H9 (cell line): ENCODE results near the gene PPP1CB. TPM values are rescaled to one million over a fixed set of nuclear protein-coding genes. Genes with fewer than 3 reads are reported as not detected.

Experiments
- DNase-seq: peaks from one replicate; pipeline ENCODE4 v3.0.0-alpha.2; 2017
- H2AFZ ChIP-seq: one replicate; pipeline ENCODE4 v1.6.1; 2013; ENCODE audit warnings: mild to moderate bottlenecking, low read length, control low read depth, moderate library complexity
- H2AK5ac ChIP-seq: 2 replicates; pipeline ENCODE4 v1.6.1; 2013; ENCODE audit warnings: low read length, control low read depth, mixed read lengths; ENCODE audit not compliant: insufficient read length
- H2BK120ac ChIP-seq: one replicate; pipeline ENCODE4 v1.6.1; 2013; ENCODE audit warnings: low read depth, mild to moderate bottlenecking, low read length, control low read depth, inconsistent platforms; ENCODE audit not compliant: poor library complexity, severe bottlenecking
- H2BK12ac ChIP-seq: 2 replicates; pipeline ENCODE4 v1.6.1; 2013; ENCODE audit warnings: low read length, control low read depth, mixed read lengths, low read depth; ENCODE audit not compliant: insufficient read length
- H2BK15ac ChIP-seq: 2 replicates; pipeline ENCODE4 v1.6.1; 2013; ENCODE audit warnings: low read depth, low read length, control low read depth
- H2BK20ac ChIP-seq: one replicate; pipeline ENCODE4 v1.6.1; 2013; ENCODE audit warnings: low read depth, mild to moderate bottlenecking, low read length, control low read depth, inconsistent platforms; ENCODE audit not compliant: poor library complexity, severe bottlenecking
- H2BK5ac ChIP-seq: 2 replicates; pipeline ENCODE4 v1.6.1; 2013; ENCODE audit warnings: low read length, control low read depth, mixed read lengths; ENCODE audit not compliant: insufficient read length
- H3K14ac ChIP-seq: 2 replicates; pipeline ENCODE4 v1.6.1; 2013; ENCODE audit warnings: low read length, control low read depth; ENCODE audit not compliant: insufficient read depth
- H3K18ac ChIP-seq: 2 replicates; pipeline ENCODE4 v1.6.1; 2013; ENCODE audit warnings: low read depth, mild to moderate bottlenecking, mixed read lengths, low read length, control low read depth; ENCODE audit not compliant: insufficient read length
- H3K23ac ChIP-seq: 2 replicates; pipeline ENCODE4 v1.6.1; 2013; ENCODE audit warnings: low read length, control low read depth, mixed read lengths, low read depth; ENCODE audit not compliant: insufficient read length
- H3K23me2 ChIP-seq: 2 replicates; pipeline ENCODE4 v1.6.1; 2013; ENCODE audit warnings: low read depth, mild to moderate bottlenecking, mixed read lengths, low read length, control low read depth; ENCODE audit not compliant: insufficient read length, poor library complexity, severe bottlenecking
- H3K27ac ChIP-seq: 2 replicates; pipeline ENCODE4 v1.5.1; 2013; ENCODE audit warnings: low read length, control low read depth, mixed read lengths, low read depth; ENCODE audit not compliant: insufficient read length
- H3K27me3 ChIP-seq: 2 replicates; pipeline ENCODE4 v1.6.1; 2013; ENCODE audit warnings: low read length, control low read depth, inconsistent platforms; ENCODE audit not compliant: insufficient read depth
- H3K4ac ChIP-seq: 2 replicates; pipeline ENCODE4 v1.6.1; 2013; ENCODE audit warnings: low read depth, mild to moderate bottlenecking, control low read depth, inconsistent platforms, low read length, moderate library complexity
- H3K4me1 ChIP-seq: 2 replicates; pipeline ENCODE4 v1.6.1; 2013; ENCODE audit warnings: low read length, control low read depth, inconsistent platforms; ENCODE audit not compliant: insufficient read depth
- H3K4me2 ChIP-seq: 2 replicates; pipeline ENCODE4 v1.6.1; 2013; ENCODE audit warnings: low read length, control low read depth, mixed read lengths; ENCODE audit not compliant: insufficient read length, insufficient read depth
- H3K56ac ChIP-seq: 2 replicates; pipeline ENCODE4 v1.6.1; 2013; ENCODE audit warnings: low read depth, mild to moderate bottlenecking, mixed read lengths, low read length, control low read depth; ENCODE audit not compliant: insufficient read length
- H3K79me1 ChIP-seq: 2 replicates; pipeline ENCODE4 v1.6.1; 2013; ENCODE audit warnings: low read depth, mild to moderate bottlenecking, moderate library complexity, low read length, control low read depth, inconsistent platforms; ENCODE audit not compliant: insufficient read depth, poor library complexity, severe bottlenecking
- H3K79me2 ChIP-seq: 2 replicates; pipeline ENCODE4 v1.6.1; 2013; ENCODE audit warnings: low read length, control low read depth, inconsistent platforms; ENCODE audit not compliant: insufficient read depth
- H3K9ac ChIP-seq: 2 replicates; pipeline ENCODE4 v1.6.1; 2013; ENCODE audit warnings: low read length, control low read depth, mixed read lengths; ENCODE audit not compliant: insufficient read length; ENCODE audit errors: extremely low read depth
- H3K9me3 ChIP-seq: one replicate; pipeline ENCODE4 v1.6.1; 2013; ENCODE audit warnings: low read depth, low read length, inconsistent platforms; ENCODE audit not compliant: control insufficient read depth
- H3T11ph ChIP-seq: one replicate; pipeline ENCODE4 v1.6.1; 2013; ENCODE audit warnings: mild to moderate bottlenecking, low read length, control low read depth, inconsistent platforms
- H4K20me1 ChIP-seq: one replicate; pipeline ENCODE4 v1.6.1; 2013; ENCODE audit not compliant: control insufficient read depth, insufficient read length, insufficient read depth
- H4K5ac ChIP-seq: 2 replicates; pipeline ENCODE4 v1.6.1; 2013; ENCODE audit warnings: low read depth, mild to moderate bottlenecking, mixed read lengths, low read length, control low read depth; ENCODE audit not compliant: insufficient read length
- H4K8ac ChIP-seq: replicated peaks from 2 replicates; pipeline ENCODE4 v1.6.1; 2013; ENCODE audit warnings: low read length, control low read depth, mixed read lengths, low read depth; ENCODE audit not compliant: insufficient read length
- H4K91ac ChIP-seq: 2 replicates; pipeline ENCODE4 v1.6.1; 2013; ENCODE audit warnings: low read depth, mild to moderate bottlenecking, moderate library complexity, mixed read lengths, low read length, control low read depth; ENCODE audit not compliant: insufficient read length
- H3K27ac Mint-ChIP-seq, 3 experiments: 2 replicates in 2 of 3; 3 replicates in 1 of 3; pipeline ENCODE4 v1.8.0; 2020 to 2021; ENCODE audit warnings: mixed read lengths in 3 of 3, mild to moderate bottlenecking in 1 of 3, moderate library complexity in 1 of 3
- H3K27me3 Mint-ChIP-seq: 2 replicates; pipeline ENCODE4 v1.8.0; 2021; ENCODE audit warnings: low read depth, mild to moderate bottlenecking, moderate library complexity, mixed read lengths
- H3K36me3 Mint-ChIP-seq, 3 experiments: 2 replicates in 2 of 3; 3 replicates in 1 of 3; pipeline ENCODE4 v1.8.0; 2020 to 2021; ENCODE audit warnings: low read depth in 3 of 3, mixed read lengths in 3 of 3; ENCODE audit not compliant: insufficient read depth in 1 of 3
- H3K4me1 Mint-ChIP-seq, 2 experiments: 2 replicates each; pipeline ENCODE4 v1.8.0; 2020; ENCODE audit warnings: mixed read lengths in 2 of 2
- H3K4me3 Mint-ChIP-seq, 2 experiments: 2 replicates in 1 of 2; 3 replicates in 1 of 2; pipeline ENCODE4 v1.8.0; 2020 to 2021; ENCODE audit warnings: mild to moderate bottlenecking in 2 of 2, mixed read lengths in 2 of 2, moderate library complexity in 1 of 2
- H3K9me3 Mint-ChIP-seq, 2 experiments: 2 replicates in 1 of 2; 3 replicates in 1 of 2; pipeline ENCODE4 v1.8.0; 2020; ENCODE audit warnings: mild to moderate bottlenecking in 2 of 2, mixed read lengths in 2 of 2, moderate library complexity in 1 of 2
- WGBS: extraction: QIAGEN DNeasy Blood & Tissue Kit; methylation state at CpG from one replicate; pipeline ENCODE4 v1.1.7; 2013; ENCODE audit warnings: missing lambda C conversion rate, low lambda C conversion rate, mixed read lengths; ENCODE audit not compliant: insufficient read length; ENCODE audit errors: extremely low coverage; 5-methylcytosine and 5-hydroxymethylcytosine counted together
- total RNA-seq: library from RNA; stranded (reverse); gene quantifications from 2 replicates; pipeline ENCODE4 v1.2.1, GENCODE V29; 2021
- TF ChIP-seq, protein P1 (sequence below): fragments of 200-600 bp; sonication (generic); conservative IDR thresholded peaks from 3 replicates; pipeline ENCODE4 v1.8.0; 2021; ENCODE audit warnings: antibody characterized with exemption, mild to moderate bottlenecking

PPP1CB gene
- total RNA-seq, 1 experiment from 2014 or later: 184 TPM

GRCh38 chr2:28721601-28722191 lies 29.9 kb upstream of the PPP1CB start:
- Histone ChIP-seq H2AK5ac (no peak overlapping the region), H3K9me3 (no peaks in the 10 kb centered on the region), H3K9ac (no peak overlapping the region), H4K20me1 (no peaks in the 10 kb centered on the region), H3K56ac (no peak overlapping the region), H3K4me1 (no peaks in the 10 kb centered on the region; the same call in 1 of the 2 replicates), H2BK5ac (no peak overlapping the region), H3K23me2 (no peaks in the 10 kb centered on the region), H2BK20ac (no peak overlapping the region), H2AFZ (no peak overlapping the region), H3K27me3 (no peaks in the 10 kb centered on the region), H2BK12ac (no peak overlapping the region), H3K14ac (no peak overlapping the region), H3T11ph (no peak overlapping the region), H4K5ac (no peak overlapping the region), H3K79me2 (no peaks in the 10 kb centered on the region), H3K4ac (no peak overlapping the region), H3K4me2 (no peak overlapping the region), H3K27ac (no peak overlapping the region), H3K23ac (no peak overlapping the region), H2BK15ac (no peak overlapping the region), H4K91ac (no peak overlapping the region), H4K8ac (no peak overlapping the region), H3K18ac (no peak overlapping the region), H3K79me1 (no peaks in the 10 kb centered on the region), H2BK120ac (no peak overlapping the region)
- H3K27ac Mint-ChIP-seq: no peak overlapping the region
- H3K27me3 Mint-ChIP-seq: no peaks in the 10 kb centered on the region; the same call in none of the 2 replicates
- no peaks in the 10 kb centered on the region; a peak in 3 of 5 replicates for H3K9me3 Mint-ChIP-seq
- H3K36me3 Mint-ChIP-seq: no peaks in the 10 kb centered on the region
- WGBS: no CpG with 5 or more reads among the region's 7 CpGs
- no peak for DNase-seq
- no peak overlapping the region for H3K4me3 Mint-ChIP-seq
- TF ChIP-seq, protein P1, sequence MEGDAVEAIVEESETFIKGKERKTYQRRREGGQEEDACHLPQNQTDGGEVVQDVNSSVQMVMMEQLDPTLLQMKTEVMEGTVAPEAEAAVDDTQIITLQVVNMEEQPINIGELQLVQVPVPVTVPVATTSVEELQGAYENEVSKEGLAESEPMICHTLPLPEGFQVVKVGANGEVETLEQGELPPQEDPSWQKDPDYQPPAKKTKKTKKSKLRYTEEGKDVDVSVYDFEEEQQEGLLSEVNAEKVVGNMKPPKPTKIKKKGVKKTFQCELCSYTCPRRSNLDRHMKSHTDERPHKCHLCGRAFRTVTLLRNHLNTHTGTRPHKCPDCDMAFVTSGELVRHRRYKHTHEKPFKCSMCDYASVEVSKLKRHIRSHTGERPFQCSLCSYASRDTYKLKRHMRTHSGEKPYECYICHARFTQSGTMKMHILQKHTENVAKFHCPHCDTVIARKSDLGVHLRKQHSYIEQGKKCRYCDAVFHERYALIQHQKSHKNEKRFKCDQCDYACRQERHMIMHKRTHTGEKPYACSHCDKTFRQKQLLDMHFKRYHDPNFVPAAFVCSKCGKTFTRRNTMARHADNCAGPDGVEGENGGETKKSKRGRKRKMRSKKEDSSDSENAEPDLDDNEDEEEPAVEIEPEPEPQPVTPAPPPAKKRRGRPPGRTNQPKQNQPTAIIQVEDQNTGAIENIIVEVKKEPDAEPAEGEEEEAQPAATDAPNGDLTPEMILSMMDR: no peak
- H3K4me1 Mint-ChIP-seq: peaks cover 3 to 9% of the 10 kb centered on the region in 2 experiments
